ENCODE results near the gene SERPINA3. TPM values are rescaled to one million over a fixed set of nuclear protein-coding genes. Genes with fewer than 3 reads are reported as not detected.

SERPINA3 gene
- total and polyA plus RNA-seq, 2 of the 8 experiments (the other 6 are each of a cell fraction or from before 2014, with no cell fraction given), result not detected

DNA sequence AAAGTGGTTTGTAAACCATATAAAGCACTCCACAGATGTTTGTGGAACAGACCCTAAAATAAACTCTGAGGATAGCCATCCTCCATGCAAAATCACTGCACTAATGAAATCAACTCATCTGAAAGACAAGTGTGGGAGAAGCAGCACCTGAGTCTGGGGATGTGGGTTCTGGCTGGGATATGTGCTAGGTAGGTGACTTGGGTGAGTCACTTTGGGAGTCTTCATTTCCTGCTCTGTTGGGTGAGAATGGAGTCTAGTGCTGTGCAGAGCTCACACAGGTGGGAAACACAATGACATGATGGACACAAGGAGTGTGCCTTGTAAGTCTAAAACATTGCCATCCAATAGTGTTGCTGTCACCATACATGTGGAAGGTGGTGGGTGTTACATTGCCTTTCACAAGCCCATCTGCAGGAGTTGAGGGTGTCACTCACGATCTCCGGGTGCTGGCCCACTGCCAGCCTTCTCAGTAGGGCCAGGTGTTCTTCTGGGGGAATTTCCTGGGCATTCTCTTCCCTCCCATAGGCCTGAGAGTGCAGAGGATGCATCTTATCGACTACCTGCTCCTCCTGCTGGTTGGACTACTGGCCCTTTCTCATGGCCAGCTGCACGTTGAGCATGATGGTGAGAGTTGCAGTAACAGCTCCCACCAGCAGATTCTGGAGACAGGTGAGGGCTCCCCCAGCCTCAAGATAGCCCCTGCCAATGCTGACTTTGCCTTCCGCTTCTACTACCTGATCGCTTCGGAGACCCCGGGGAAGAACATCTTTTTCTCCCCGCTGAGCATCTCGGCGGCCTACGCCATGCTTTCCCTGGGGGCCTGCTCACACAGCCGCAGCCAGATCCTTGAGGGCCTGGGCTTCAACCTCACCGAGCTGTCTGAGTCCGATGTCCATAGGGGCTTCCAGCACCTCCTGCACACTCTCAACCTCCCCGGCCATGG lies 49.0 kb upstream of the SERPINA3 start:
- H2AFZ ChIP-seq (ENCODE audit: low read length), result no peak overlapping the region
- no peak overlapping the region for H2BK15ac ChIP-seq (ENCODE audit: low read length)
- WGBS, 2 experiments (ENCODE audit: extremely low coverage in 1 of 2, insufficient coverage in 1 of 2, insufficient read length in 1 of 2, insufficient replicate concordance in 2 of 2, low coverage in 1 of 2, low lambda C conversion rate in 2 of 2, missing lambda C conversion rate in 1 of 2), result 86% methylated on average over 16 of the region's 16 CpGs; no CpG with 5 or more reads in 1 of the 2 experiments
- no peak overlapping the region for H3K18ac ChIP-seq (ENCODE audit: extremely low read depth, low read length)
- no peaks in the 10 kb centered on the region for H3K79me1 ChIP-seq (ENCODE audit: low read depth, low read length)
- no peak overlapping the region for H2BK5ac ChIP-seq (ENCODE audit: low read depth, low read length)
- no peak overlapping the region for H2BK120ac ChIP-seq (replicated peaks; ENCODE audit: low read depth, low read length)
- POLR2A ChIA-PET (ENCODE audit: partially characterized antibody), result no interaction called here
- H3K14ac ChIP-seq (ENCODE audit: insufficient read length), result no peak overlapping the region
- no peaks in the 10 kb centered on the region for H3K9me3 ChIP-seq (ENCODE audit: insufficient read depth in 2 of 2, low read depth in 1 of 2, low read length in 1 of 2)
- H2BK20ac ChIP-seq (ENCODE audit: low read length), result no peak overlapping the region
- CTCF ChIA-PET (ENCODE audit: partially characterized antibody), result interaction anchor here (1.0 to 2.1 kb wide), 6 partner anchors 13 to 77 kb away, joined by 3 to 5 read pairs (median 4); no protein-coding TSS in a partner anchor
- H4K91ac ChIP-seq (replicated peaks; ENCODE audit: insufficient read length, low read length), result peak overlapping the region; percentile 18
- H3K9ac ChIP-seq (replicated peaks in 1 of 4; ENCODE audit: extremely low read depth in 1 of 4, low read depth in 3 of 4, low read length in 3 of 4), result no peak overlapping the region
- no peak for FAIRE-seq
- H3K4me2 ChIP-seq (ENCODE audit: insufficient read depth in 1 of 2, low read depth in 2 of 2, low read length in 2 of 2), result no peak overlapping the region
- no peak overlapping the region for H2AK5ac ChIP-seq (ENCODE audit: low read depth, low read length)
- no peak overlapping the region for H3K56ac ChIP-seq (replicated peaks; ENCODE audit: insufficient read length, low read depth, low read length)
- no peaks in the 10 kb centered on the region for H3K79me2 ChIP-seq (ENCODE audit: control insufficient read depth in 1 of 2, insufficient read depth in 2 of 2, low read length in 2 of 2)
- no peak for DNase-seq (ENCODE audit: low read depth in 1 of 2, low spot score in 2 of 2)
- no peak overlapping the region for H2BK12ac ChIP-seq (ENCODE audit: low read depth, low read length)
- peak overlapping the region; percentile 36; the same call in 1 of the 2 replicates for H4K8ac ChIP-seq (ENCODE audit: extremely low read depth, insufficient read depth, low read length)
- no peaks in the 10 kb centered on the region for H4K20me1 ChIP-seq (replicated peaks in 1 of 2; ENCODE audit: control insufficient read depth in 1 of 2, insufficient read depth in 2 of 2, low read length in 2 of 2)
- H3K4ac ChIP-seq (replicated peaks; ENCODE audit: insufficient read length, low read depth, low read length), result no peak overlapping the region
- no peak overlapping the region for H3K27ac ChIP-seq (ENCODE audit: low read depth, low read length)
- no peaks in the 10 kb centered on the region for H3K23me2 ChIP-seq (ENCODE audit: low read depth, low read length)
- TF ChIP-seq SAP30 (IDR thresholded peaks at IDR 0.05; ENCODE audit: insufficient read depth, insufficient replicate concordance, low read length), result no peak
- no peak for TF ChIP-seq TAF1 (IDR thresholded peaks at IDR 0.05; ENCODE audit: low read depth, low read length)
- TF ChIP-seq EZH2 (IDR thresholded peaks at IDR 0.05; ENCODE audit: low read depth, low read length, severe bottlenecking), result no peak
- no peaks in the 10 kb centered on the region for H3K36me3 ChIP-seq (ENCODE audit: control insufficient read depth in 2 of 4, insufficient read depth in 4 of 4, low read length in 3 of 4)
- H4K5ac ChIP-seq (ENCODE audit: insufficient read length, low read depth, low read length), result no peak overlapping the region
- no peaks in the 10 kb centered on the region for H3K27me3 ChIP-seq (replicated peaks in 1 of 4; ENCODE audit: control insufficient read depth in 3 of 4, extremely low read depth in 1 of 4, insufficient read depth in 3 of 4, low read length in 3 of 4)
- H3K4me3 ChIP-seq (ENCODE audit: extremely low read depth in 1 of 4, insufficient read depth in 2 of 4, low read depth in 3 of 4, low read length in 4 of 4), result no peak overlapping the region
- no peak overlapping the region for H3K23ac ChIP-seq (ENCODE audit: insufficient read length)
- H3K4me1 ChIP-seq (replicated peaks in 1 of 4; ENCODE audit: control insufficient read depth in 3 of 4, insufficient read depth in 4 of 4, low read length in 3 of 4), result no peaks in the 10 kb centered on the region
